NCI-H187 (cell line): ENCODE data around the gene CCDC148.

Experiments used
- DNase-seq, 2 experiments: peaks; one replicate each; lab custom pipeline; 2025; lab: John Stamatoyannopoulos, UW

Gene CCDC148

GRCh38 chr2:158207354-158207753 is 249.2 kb downstream of the CCDC148 start:
- DNase-seq = no peak

GRCh38 chr2:158205215-158205614 is 251.3 kb downstream of the CCDC148 start:
- no peak for DNase-seq

- no peak for DNase-seq
Measured at GRCh38 chr2:158204741-158205165, 251.8 kb downstream of the CCDC148 start.

- no peak for DNase-seq
Measured at GRCh38 chr2:158202161-158202815, 254.3 kb downstream of the CCDC148 start.

- DNase-seq = no peak
Measured at GRCh38 chr2:158199928-158200650, 256.5 kb downstream of the CCDC148 start.

- DNase-seq = no peak
Measured at GRCh38 chr2:158197940-158198339, 258.6 kb downstream of the CCDC148 start.

GRCh38 chr2:158194229-158194628 is 262.3 kb downstream of the CCDC148 start:
- DNase-seq = no peak

GRCh38 chr2:158192515-158193443 is 263.8 kb downstream of the CCDC148 start:
- DNase-seq = no peak

- DNase-seq = no peak
Measured at GRCh38 chr2:158191076-158191895, 265.3 kb downstream of the CCDC148 start.

- DNase-seq = no peak
Measured at GRCh38 chr2:158189526-158189925, 267.0 kb downstream of the CCDC148 start.

GRCh38 chr2:158187908-158188307 is 268.6 kb downstream of the CCDC148 start:
- DNase-seq = no peak

- no peak for DNase-seq
Measured at GRCh38 chr2:158184556-158185343, 271.8 kb downstream of the CCDC148 start.

GRCh38 chr2:158184001-158184400 is 272.6 kb downstream of the CCDC148 start:
- no peak for DNase-seq

- no peak for DNase-seq
Measured at GRCh38 chr2:158182676-158183295, 273.8 kb downstream of the CCDC148 start.

GRCh38 chr2:158181171-158181570 is 275.4 kb downstream of the CCDC148 start:
- no peak for DNase-seq

- no peak for DNase-seq
Measured at GRCh38 chr2:158179660-158180059, 276.9 kb downstream of the CCDC148 start.

- DNase-seq = no peak
Measured at GRCh38 chr2:158178646-158179045, 277.9 kb downstream of the CCDC148 start.

- no peak for DNase-seq
Measured at GRCh38 chr2:158174956-158175355, 281.6 kb downstream of the CCDC148 start.

- no peak for DNase-seq
Measured at GRCh38 chr2:158174495-158174894, 282.1 kb downstream of the CCDC148 start.

- DNase-seq = no peak
Measured at GRCh38 chr2:158172719-158173118, 283.8 kb downstream of the CCDC148 start.
